Keratinocyte (primary cell): Measurements from ENCODE around the gene PKN2. TPM values are rescaled to one million over a fixed set of nuclear protein-coding genes. Genes with fewer than 3 reads are reported as not detected.

Experiments used
- DNase-seq: peaks from one replicate; pipeline ENCODE4 v3.0.0-alpha.2; 2011; ENCODE audit warnings: low read depth, missing footprints, low spot score
- FAIRE-seq: peaks from 2 replicates; lab custom pipeline; 2011; peaks lifted over from hg19 to GRCh38; lab: Jason Lieb, UNC
- H2AFZ ChIP-seq: 2 replicates; pipeline ENCODE4 v1.6.0; 2012; ENCODE audit warnings: low read length, control low read depth, inconsistent platforms; ENCODE audit not compliant: control insufficient read depth
- H3K27ac ChIP-seq: 2 replicates; pipeline ENCODE4 v1.5.1; 2011; ENCODE audit warnings: low read length; ENCODE audit not compliant: control insufficient read depth, insufficient read depth
- H3K27me3 ChIP-seq: 3 replicates; pipeline ENCODE4 v1.6.0; 2011; ENCODE audit warnings: low read length; ENCODE audit not compliant: control insufficient read depth, insufficient read depth; ENCODE audit errors: extremely low read depth
- H3K36me3 ChIP-seq, 2 experiments: 2 replicates in 1 of 2; 3 replicates in 1 of 2; pipeline ENCODE4 v1.5.1; 2011; ENCODE audit warnings: low read length in 2 of 2, mild to moderate bottlenecking in 1 of 2; ENCODE audit not compliant: control insufficient read depth in 2 of 2, insufficient read depth in 2 of 2; ENCODE audit errors: extremely low read depth in 1 of 2
- H3K4me1 ChIP-seq: 3 replicates; pipeline ENCODE4 v1.5.1; 2011; ENCODE audit warnings: low read length; ENCODE audit not compliant: control insufficient read depth, insufficient read depth; ENCODE audit errors: extremely low read depth
- H3K4me2 ChIP-seq: 3 replicates; pipeline ENCODE4 v1.6.0; 2011; ENCODE audit warnings: low read depth, low read length; ENCODE audit not compliant: control insufficient read depth, insufficient read depth; ENCODE audit errors: extremely low read depth
- H3K4me3 ChIP-seq, 3 experiments: fragments of 200-600 bp in 1 of 3; sonication (generic) in 1 of 3; 2 replicates in 2 of 3; 3 replicates in 1 of 3; pipeline ENCODE4 v1.5.1; 2011 to 2016; ENCODE audit warnings: low read length in 3 of 3, mild to moderate bottlenecking in 3 of 3, control low read depth in 2 of 3, inconsistent platforms in 1 of 3, low read depth in 1 of 3, mixed read lengths in 1 of 3, mixed run types in 1 of 3, moderate library complexity in 1 of 3; ENCODE audit not compliant: control insufficient read depth in 2 of 3, insufficient read depth in 2 of 3; ENCODE audit errors: extremely low read depth in 1 of 3
- H3K79me2 ChIP-seq: 2 replicates; pipeline ENCODE4 v1.6.0; 2012; ENCODE audit warnings: low read length; ENCODE audit not compliant: control insufficient read depth, insufficient read depth
- H3K9ac ChIP-seq: 3 replicates; pipeline ENCODE4 v1.6.0; 2011; ENCODE audit warnings: low read length; ENCODE audit not compliant: control insufficient read depth, insufficient read depth; ENCODE audit errors: extremely low read depth
- H3K9me1 ChIP-seq: 3 replicates; pipeline ENCODE4 v1.6.0; 2011; ENCODE audit warnings: low read length; ENCODE audit not compliant: control insufficient read depth, insufficient read depth; ENCODE audit errors: extremely low read depth
- H3K9me3 ChIP-seq: 2 replicates; pipeline ENCODE4 v1.5.1; 2012; ENCODE audit warnings: low read depth, low read length; ENCODE audit not compliant: control insufficient read depth
- H4K20me1 ChIP-seq: 3 replicates; pipeline ENCODE4 v1.6.0; 2011; ENCODE audit warnings: low read length; ENCODE audit not compliant: control insufficient read depth, insufficient read depth; ENCODE audit errors: extremely low read depth
- EZH2 ChIP-seq: IDR thresholded peaks from one replicate; pipeline ENCODE4 v1.6.1; 2012; ENCODE audit warnings: inconsistent platforms, mild to moderate bottlenecking, low read length, moderate library complexity
- dilution Hi-C: fragments of 300-500 bp; cut with MboI; formaldehyde crosslinking; loops from one replicate; pipeline ENCODE4 v1.7.0; 2020; ENCODE audit warnings: low sequenced_read_pairs; ENCODE audit not compliant: extremely low pct_ligation_motif_present
- polyA plus RNA-seq, 5 experiments: library from polyadenylated mRNA; depleted of rRNA in 3 of 5; stranded (reverse) in 3 of 5; stranded (forward) in 1 of 5; unstranded in 1 of 5; fragments of >200 nt; gene quantifications; 1 replicate in 1 of 5; 2 replicates in 3 of 5; 3 replicates in 1 of 5; pipeline versions ENCODE4 v1.2.1 to v1.2.3, GENCODE V29; 2011 to 2012; ENCODE audit warnings: missing spikeins in 2 of 5, low read depth in 1 of 5, low replicate concordance in 1 of 5
- TF ChIP-seq, protein P1 (sequence below), 3 experiments: IDR thresholded peaks in 1 of 3; conservative IDR thresholded peaks in 1 of 3; optimal IDR thresholded peaks in 1 of 3; 2 replicates in 2 of 3; 3 replicates in 1 of 3; pipeline versions ENCODE3 to v1.5.1; 2011; ENCODE audit warnings: low read length in 3 of 3, mild to moderate bottlenecking in 3 of 3, moderate library complexity in 2 of 3, control low read depth in 1 of 3, inconsistent platforms in 1 of 3; ENCODE audit not compliant: insufficient read depth in 2 of 3; ENCODE audit errors: extremely low read depth in 1 of 3

The PKN2 gene
- polyA plus RNA-seq, 1 donor (not counting 4 experiments of a cell fraction or from before 2014, with no cell fraction given), result 30.8 TPM

DNA sequence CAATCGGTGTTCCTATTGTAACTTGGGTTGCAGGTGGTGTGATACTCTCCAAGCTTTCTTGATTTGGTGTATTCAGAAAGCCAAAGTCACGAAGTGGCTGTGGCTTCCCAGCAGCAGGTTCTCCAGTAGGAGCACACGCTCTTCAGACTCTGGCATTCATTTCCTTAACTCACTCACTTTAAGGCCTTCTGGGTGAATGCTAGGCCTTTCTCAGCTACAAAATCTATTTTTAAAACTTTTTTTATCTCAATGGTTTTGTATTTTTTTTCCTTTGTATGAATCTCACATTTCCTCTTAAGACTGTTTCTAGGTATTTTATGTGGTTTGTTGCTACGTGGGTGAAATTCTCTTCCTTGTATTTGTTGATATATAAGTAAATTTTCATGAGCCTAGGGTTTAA lies 22.9 kb upstream of the PKN2 start:
- H3K9me3 ChIP-seq, result no peaks in the 10 kb centered on the region
- no peak overlapping the region for H3K4me2 ChIP-seq
- no peaks in the 10 kb centered on the region for H3K27me3 ChIP-seq
- H3K36me3 ChIP-seq, result no peaks in the 10 kb centered on the region
- no peak overlapping the region for H2AFZ ChIP-seq
- H3K4me3 ChIP-seq, result no peak overlapping the region
- H3K9ac ChIP-seq, result no peak overlapping the region
- dilution Hi-C loops, result no loop called here
- TF ChIP-seq EZH2, result no peak
- TF ChIP-seq, protein P1, sequence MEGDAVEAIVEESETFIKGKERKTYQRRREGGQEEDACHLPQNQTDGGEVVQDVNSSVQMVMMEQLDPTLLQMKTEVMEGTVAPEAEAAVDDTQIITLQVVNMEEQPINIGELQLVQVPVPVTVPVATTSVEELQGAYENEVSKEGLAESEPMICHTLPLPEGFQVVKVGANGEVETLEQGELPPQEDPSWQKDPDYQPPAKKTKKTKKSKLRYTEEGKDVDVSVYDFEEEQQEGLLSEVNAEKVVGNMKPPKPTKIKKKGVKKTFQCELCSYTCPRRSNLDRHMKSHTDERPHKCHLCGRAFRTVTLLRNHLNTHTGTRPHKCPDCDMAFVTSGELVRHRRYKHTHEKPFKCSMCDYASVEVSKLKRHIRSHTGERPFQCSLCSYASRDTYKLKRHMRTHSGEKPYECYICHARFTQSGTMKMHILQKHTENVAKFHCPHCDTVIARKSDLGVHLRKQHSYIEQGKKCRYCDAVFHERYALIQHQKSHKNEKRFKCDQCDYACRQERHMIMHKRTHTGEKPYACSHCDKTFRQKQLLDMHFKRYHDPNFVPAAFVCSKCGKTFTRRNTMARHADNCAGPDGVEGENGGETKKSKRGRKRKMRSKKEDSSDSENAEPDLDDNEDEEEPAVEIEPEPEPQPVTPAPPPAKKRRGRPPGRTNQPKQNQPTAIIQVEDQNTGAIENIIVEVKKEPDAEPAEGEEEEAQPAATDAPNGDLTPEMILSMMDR (optimal IDR thresholded peaks at IDR 0.05 in 1 of 3, IDR thresholded peaks at IDR 0.05 in 1 of 3, conservative IDR thresholded peaks at IDR 0.05 in 1 of 3; ENCODE audit: extremely low read depth in 1 of 3, insufficient read depth in 2 of 3, low read length in 3 of 3), result no peak
- no peak for FAIRE-seq
- no peak overlapping the region for H3K27ac ChIP-seq
- H4K20me1 ChIP-seq, result no peaks in the 10 kb centered on the region
- no peaks in the 10 kb centered on the region for H3K9me1 ChIP-seq
- H3K79me2 ChIP-seq, result no peaks in the 10 kb centered on the region
- H3K4me1 ChIP-seq, result peaks cover 6% of the 10 kb centered on the region
- no peak for DNase-seq

DNA sequence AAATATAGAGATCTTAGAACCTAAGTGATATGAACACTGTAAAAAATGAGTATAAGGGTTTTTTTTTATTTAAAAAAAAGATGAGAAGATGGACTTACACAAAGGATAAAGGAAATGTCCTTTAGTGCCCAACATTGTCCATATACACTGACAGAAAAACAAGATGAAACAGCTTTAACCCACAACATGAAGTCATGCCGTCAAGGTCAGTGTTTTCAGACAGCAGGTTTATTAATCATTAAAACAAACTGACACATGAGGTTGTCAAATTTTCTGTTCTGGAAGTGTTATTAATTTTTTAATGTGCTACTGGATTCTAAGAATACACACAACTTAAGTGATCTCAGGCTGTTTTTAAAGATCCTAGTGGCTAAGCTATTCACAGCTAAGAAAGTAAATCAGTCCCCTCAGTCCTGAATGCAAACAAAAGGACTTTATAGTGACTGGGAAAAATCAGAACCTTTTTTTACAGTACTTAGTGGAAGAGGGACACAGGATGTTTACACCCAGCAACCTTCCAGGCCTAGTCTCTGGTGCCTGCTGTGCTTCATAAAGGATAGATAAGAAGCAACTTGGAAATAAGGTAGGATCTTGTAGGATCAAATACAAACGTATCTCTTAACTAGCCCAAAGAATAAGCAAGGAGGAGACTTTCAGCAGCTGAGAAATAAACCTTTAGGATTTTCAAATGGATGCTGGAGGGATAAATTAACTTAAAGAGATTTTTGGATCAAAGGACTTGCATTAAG lies 21.9 kb upstream of the PKN2 start:
- no peak overlapping the region for H3K4me3 ChIP-seq
- H3K4me1 ChIP-seq, result peaks cover 6% of the 10 kb centered on the region
- no peak overlapping the region for H3K27ac ChIP-seq
- FAIRE-seq (no peak), DNase-seq (no peak)
- H3K9me1 ChIP-seq, result no peaks in the 10 kb centered on the region
- no peaks in the 10 kb centered on the region for H3K36me3 ChIP-seq
- H3K79me2 ChIP-seq, result no peaks in the 10 kb centered on the region
- H2AFZ ChIP-seq, result no peak overlapping the region
- no peaks in the 10 kb centered on the region for H3K9me3 ChIP-seq
- H4K20me1 ChIP-seq, result no peaks in the 10 kb centered on the region
- TF ChIP-seq, protein P1 (optimal IDR thresholded peaks at IDR 0.05 in 1 of 3, IDR thresholded peaks at IDR 0.05 in 1 of 3, conservative IDR thresholded peaks at IDR 0.05 in 1 of 3; ENCODE audit: extremely low read depth in 1 of 3, insufficient read depth in 2 of 3, low read length in 3 of 3), result no peak
- no peak for TF ChIP-seq EZH2
- dilution Hi-C loops, result no loop called here
- no peak overlapping the region for H3K4me2 ChIP-seq
- no peak overlapping the region for H3K9ac ChIP-seq
- H3K27me3 ChIP-seq, result no peaks in the 10 kb centered on the region
